ENCODE measurements around the gene SERGEF. TPM values are rescaled to one million over a fixed set of nuclear protein-coding genes. Genes with fewer than 3 reads are reported as not detected.
A peak's percentile ranks its signal among the peaks of the same experiment; 100 is the strongest.

The SERGEF gene
- total RNA-seq, 1 experiment from 2014 or later, result 31.4 TPM

DNA sequence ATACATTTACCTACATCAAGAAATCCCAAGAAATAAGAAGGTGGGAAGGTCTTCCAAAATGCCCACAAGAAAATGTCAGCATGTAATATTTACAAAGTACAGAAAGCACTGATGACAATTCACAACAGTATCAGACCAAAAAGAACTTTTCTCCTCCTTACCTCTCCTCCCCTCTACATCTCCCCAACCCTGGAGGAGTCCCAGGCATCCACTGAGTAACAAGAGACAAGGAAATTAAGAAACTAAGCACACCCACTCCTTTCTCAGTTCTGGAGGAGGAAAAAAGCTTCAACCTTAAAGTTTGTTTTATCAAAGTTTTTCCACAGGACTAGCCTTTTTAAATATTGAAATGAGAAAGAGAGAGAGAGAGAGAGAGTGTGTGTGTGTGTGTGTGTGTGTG, 2.0 kb upstream of the SERGEF start:
- H3T11ph ChIP-seq (ENCODE audit: low read length), result no peak overlapping the region
- peaks cover 2% of the 10 kb centered on the region; the same call in 1 of the 2 replicates for H3K79me2 ChIP-seq (ENCODE audit: insufficient read depth, low read length)
- Mint-ChIP-seq H3K4me1 (peaks cover 19 to 21% of the 10 kb centered on the region in 2 experiments), H3K9me3 (no peaks in the 10 kb centered on the region), H3K4me3 (peak overlapping the region in 1 of 2 experiments; percentile 22; a peak in 1 of 5 replicates), H3K27me3 (ENCODE audit: low read depth) (peaks cover 25% of the 10 kb centered on the region), H3K36me3 (ENCODE audit: insufficient read depth in 1 of 3, low read depth in 3 of 3) (no peaks in the 10 kb centered on the region; a peak in 1 of 7 replicates), H3K27ac (no peak overlapping the region)
- no peak overlapping the region for H3K18ac ChIP-seq (ENCODE audit: insufficient read length, low read depth, low read length)
- no peak overlapping the region for H4K5ac ChIP-seq (ENCODE audit: insufficient read length, low read depth, low read length)
- H2BK120ac ChIP-seq (ENCODE audit: low read depth, low read length, poor library complexity, severe bottlenecking), result no peak overlapping the region
- H3K56ac ChIP-seq (ENCODE audit: insufficient read length, low read depth, low read length), result no peak overlapping the region
- H2BK15ac ChIP-seq (ENCODE audit: low read depth, low read length), result no peak overlapping the region
- H3K9me3 ChIP-seq (ENCODE audit: control insufficient read depth, low read depth, low read length), result no peaks in the 10 kb centered on the region
- H2BK20ac ChIP-seq (ENCODE audit: low read depth, low read length, poor library complexity, severe bottlenecking), result no peak overlapping the region
- no peak overlapping the region for H2BK5ac ChIP-seq (ENCODE audit: insufficient read length, low read length)
- H4K91ac ChIP-seq (ENCODE audit: insufficient read length, low read depth, low read length), result no peak overlapping the region
- no peak overlapping the region for H3K27ac ChIP-seq (ENCODE audit: insufficient read length, low read depth, low read length)
- H3K4me1 ChIP-seq (ENCODE audit: insufficient read depth, low read length), result no peaks in the 10 kb centered on the region; the same call in 1 of the 2 replicates
- no peak overlapping the region for H3K23ac ChIP-seq (ENCODE audit: insufficient read length, low read depth, low read length)
- H2AFZ ChIP-seq (ENCODE audit: low read length), result no peak overlapping the region
- H2BK12ac ChIP-seq (ENCODE audit: insufficient read length, low read depth, low read length), result no peak overlapping the region
- peaks cover 4% of the 10 kb centered on the region for H3K79me1 ChIP-seq (ENCODE audit: insufficient read depth, low read depth, low read length, poor library complexity, severe bottlenecking)
- no peak overlapping the region for H4K8ac ChIP-seq (replicated peaks; ENCODE audit: insufficient read length, low read depth, low read length)
- H3K14ac ChIP-seq (ENCODE audit: insufficient read depth, low read length), result no peak overlapping the region
- no peak for DNase-seq
- peaks cover 5% of the 10 kb centered on the region; the same call in 1 of the 2 replicates for H3K27me3 ChIP-seq (ENCODE audit: insufficient read depth, low read length)
- H4K20me1 ChIP-seq (ENCODE audit: control insufficient read depth, insufficient read depth, insufficient read length), result no peaks in the 10 kb centered on the region
- no peak overlapping the region for H2AK5ac ChIP-seq (ENCODE audit: insufficient read length, low read length)
- peaks cover 15% of the 10 kb centered on the region for H3K23me2 ChIP-seq (ENCODE audit: insufficient read length, low read depth, low read length, poor library complexity, severe bottlenecking)
- H3K9ac ChIP-seq (ENCODE audit: extremely low read depth, insufficient read length, low read length), result no peak overlapping the region
- H3K4me2 ChIP-seq (ENCODE audit: insufficient read depth, insufficient read length, low read length), result no peak overlapping the region
- H3K4ac ChIP-seq (ENCODE audit: low read depth, low read length), result no peak overlapping the region
- TF ChIP-seq, protein P1, sequence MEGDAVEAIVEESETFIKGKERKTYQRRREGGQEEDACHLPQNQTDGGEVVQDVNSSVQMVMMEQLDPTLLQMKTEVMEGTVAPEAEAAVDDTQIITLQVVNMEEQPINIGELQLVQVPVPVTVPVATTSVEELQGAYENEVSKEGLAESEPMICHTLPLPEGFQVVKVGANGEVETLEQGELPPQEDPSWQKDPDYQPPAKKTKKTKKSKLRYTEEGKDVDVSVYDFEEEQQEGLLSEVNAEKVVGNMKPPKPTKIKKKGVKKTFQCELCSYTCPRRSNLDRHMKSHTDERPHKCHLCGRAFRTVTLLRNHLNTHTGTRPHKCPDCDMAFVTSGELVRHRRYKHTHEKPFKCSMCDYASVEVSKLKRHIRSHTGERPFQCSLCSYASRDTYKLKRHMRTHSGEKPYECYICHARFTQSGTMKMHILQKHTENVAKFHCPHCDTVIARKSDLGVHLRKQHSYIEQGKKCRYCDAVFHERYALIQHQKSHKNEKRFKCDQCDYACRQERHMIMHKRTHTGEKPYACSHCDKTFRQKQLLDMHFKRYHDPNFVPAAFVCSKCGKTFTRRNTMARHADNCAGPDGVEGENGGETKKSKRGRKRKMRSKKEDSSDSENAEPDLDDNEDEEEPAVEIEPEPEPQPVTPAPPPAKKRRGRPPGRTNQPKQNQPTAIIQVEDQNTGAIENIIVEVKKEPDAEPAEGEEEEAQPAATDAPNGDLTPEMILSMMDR (conservative IDR thresholded peaks at IDR 0.05), result no peak
